Smooth muscle cell of the brain vasculature (primary cell): ENCODE results near the gene OR10P1.

Experiments used
- DNase-seq: peaks from one replicate; pipeline ENCODE4 v3.0.0-alpha.2; 2012; ENCODE audit warnings: low read depth, low spot score

OR10P1 gene

GRCh38 chr12:55684761-55685370 is 48.2 kb downstream of the OR10P1 start:
- no peak for DNase-seq

DNA sequence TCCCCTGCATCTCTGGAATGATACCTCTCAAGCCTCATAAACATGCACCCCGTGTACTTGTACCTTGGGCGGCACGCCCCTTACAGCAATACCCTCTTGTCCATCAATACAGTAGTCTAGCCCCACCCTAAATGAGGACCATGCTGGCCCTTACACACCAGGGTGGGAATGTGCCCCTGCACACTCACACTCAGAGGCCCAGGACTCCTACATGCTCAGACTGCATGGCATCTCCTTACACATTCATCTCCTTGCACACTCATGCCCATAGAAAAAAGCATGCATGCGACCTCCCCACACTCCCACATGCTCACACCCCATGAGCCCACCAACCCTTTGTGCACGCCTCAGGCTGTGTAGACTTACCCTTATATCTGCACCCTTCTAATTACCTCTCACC is 49.0 kb downstream of the OR10P1 start:
- no peak for DNase-seq

- DNase-seq, result no peak
Measured at GRCh38 chr12:55686366-55687010, 49.8 kb downstream of the OR10P1 start.
